ENCODE results near the gene SMPD3. TPM values are rescaled to one million over a fixed set of nuclear protein-coding genes. Genes with fewer than 3 reads are reported as not detected.
A peak's percentile ranks its signal among the peaks of the same experiment; 100 is the strongest.

Gene SMPD3
- total and polyA plus RNA-seq, 4 donors = 12.7 to 44.7 (median 29.3) TPM

- Histone ChIP-seq H3K27ac (ENCODE audit: low read depth, low read length) (no peak overlapping the region), H3K4me1 (ENCODE audit: control insufficient read depth, insufficient read depth, low read length) (peaks cover 75% of the 10 kb centered on the region), H3K9me3 (ENCODE audit: control insufficient read depth, insufficient read depth, low read length) (no peaks in the 10 kb centered on the region), H3K36me3 (ENCODE audit: control insufficient read depth, insufficient read depth, low read length) (peaks cover 80% of the 10 kb centered on the region), H3K27me3 (ENCODE audit: control insufficient read depth, insufficient read depth, low read length) (no peaks in the 10 kb centered on the region), H3K4me3 (ENCODE audit: low read depth, low read length) (no peak overlapping the region)
- WGBS (ENCODE audit: insufficient coverage) = 68% methylated on average over 19 of the region's 22 CpGs
- no peak for DNase-seq (ENCODE audit: low read depth in 4 of 6, low spot score in 6 of 6)
These were observed 84.4 kb downstream of the SMPD3 start for GRCh38 chr16:68363658-68364521.

GRCh38 chr16:68362947-68363657 is 85.2 kb downstream of the SMPD3 start:
- peak in 1 of 6 donors; percentile 16 for DNase-seq (ENCODE audit: low read depth in 4 of 6, low spot score in 6 of 6)
- 74% methylated on average over 17 of the region's 18 CpGs for WGBS (ENCODE audit: insufficient coverage)
- Histone ChIP-seq H3K27me3 (ENCODE audit: control insufficient read depth, insufficient read depth, low read length) (no peaks in the 10 kb centered on the region), H3K9me3 (ENCODE audit: control insufficient read depth, insufficient read depth, low read length) (no peaks in the 10 kb centered on the region), H3K4me3 (ENCODE audit: low read depth, low read length) (no peak overlapping the region), H3K27ac (ENCODE audit: low read depth, low read length) (no peak overlapping the region), H3K36me3 (ENCODE audit: control insufficient read depth, insufficient read depth, low read length) (peaks cover 81% of the 10 kb centered on the region), H3K4me1 (ENCODE audit: control insufficient read depth, insufficient read depth, low read length) (peaks cover 71% of the 10 kb centered on the region)

- Histone ChIP-seq H3K4me3 (ENCODE audit: low read depth, low read length) (no peak overlapping the region), H3K4me1 (ENCODE audit: control insufficient read depth, insufficient read depth, low read length) (peaks cover 64% of the 10 kb centered on the region), H3K27me3 (ENCODE audit: control insufficient read depth, insufficient read depth, low read length) (no peaks in the 10 kb centered on the region), H3K27ac (ENCODE audit: low read depth, low read length) (no peak overlapping the region), H3K9me3 (ENCODE audit: control insufficient read depth, insufficient read depth, low read length) (no peaks in the 10 kb centered on the region), H3K36me3 (ENCODE audit: control insufficient read depth, insufficient read depth, low read length) (peaks cover 82% of the 10 kb centered on the region)
- no peak for DNase-seq (ENCODE audit: low read depth in 4 of 6, low spot score in 6 of 6)
- WGBS (ENCODE audit: insufficient coverage) = 71% methylated on average over 4 of the region's 8 CpGs
These were observed 85.9 kb downstream of the SMPD3 start for GRCh38 chr16:68362262-68362913.

- peaks cover 61% of the 10 kb centered on the region for H3K4me1 ChIP-seq (ENCODE audit: control insufficient read depth, insufficient read depth, low read length)
- WGBS (ENCODE audit: insufficient coverage) = 60% methylated on average over 16 of the region's 16 CpGs
- H3K9me3 ChIP-seq (ENCODE audit: control insufficient read depth, insufficient read depth, low read length) = no peaks in the 10 kb centered on the region
- H3K27ac ChIP-seq (ENCODE audit: low read depth, low read length) = no peak overlapping the region
- H3K36me3 ChIP-seq (ENCODE audit: control insufficient read depth, insufficient read depth, low read length) = peaks cover 85% of the 10 kb centered on the region
- no peak for DNase-seq (ENCODE audit: low read depth in 4 of 6, low spot score in 6 of 6)
- no peak overlapping the region for H3K4me3 ChIP-seq (ENCODE audit: low read depth, low read length)
- no peaks in the 10 kb centered on the region for H3K27me3 ChIP-seq (ENCODE audit: control insufficient read depth, insufficient read depth, low read length)
These were observed 86.8 kb downstream of the SMPD3 start for GRCh38 chr16:68361485-68361884.

GRCh38 chr16:68360956-68361355 is 87.4 kb downstream of the SMPD3 start:
- DNase-seq (ENCODE audit: low read depth in 4 of 6, low spot score in 6 of 6) = peak in 1 of 6 donors; percentile 23
- H3K9me3 ChIP-seq (ENCODE audit: control insufficient read depth, insufficient read depth, low read length) = no peaks in the 10 kb centered on the region
- no peak overlapping the region for H3K27ac ChIP-seq (ENCODE audit: low read depth, low read length)
- no peaks in the 10 kb centered on the region for H3K27me3 ChIP-seq (ENCODE audit: control insufficient read depth, insufficient read depth, low read length)
- peaks cover 64% of the 10 kb centered on the region for H3K4me1 ChIP-seq (ENCODE audit: control insufficient read depth, insufficient read depth, low read length)
- no peak overlapping the region for H3K4me3 ChIP-seq (ENCODE audit: low read depth, low read length)
- WGBS (ENCODE audit: insufficient coverage) = 37% methylated on average over 6 of the region's 14 CpGs
- peaks cover 90% of the 10 kb centered on the region for H3K36me3 ChIP-seq (ENCODE audit: control insufficient read depth, insufficient read depth, low read length)

- peaks cover 94% of the 10 kb centered on the region for H3K36me3 ChIP-seq (ENCODE audit: control insufficient read depth, insufficient read depth, low read length)
- 88% methylated on average over 17 of the region's 18 CpGs for WGBS (ENCODE audit: insufficient coverage)
- no peak overlapping the region for H3K4me3 ChIP-seq (ENCODE audit: low read depth, low read length)
- no peak for DNase-seq (ENCODE audit: low read depth in 4 of 6, low spot score in 6 of 6)
- H3K9me3 ChIP-seq (ENCODE audit: control insufficient read depth, insufficient read depth, low read length) = no peaks in the 10 kb centered on the region
- peaks cover 64% of the 10 kb centered on the region for H3K4me1 ChIP-seq (ENCODE audit: control insufficient read depth, insufficient read depth, low read length)
- H3K27ac ChIP-seq (ENCODE audit: low read depth, low read length) = no peak overlapping the region
- no peaks in the 10 kb centered on the region for H3K27me3 ChIP-seq (ENCODE audit: control insufficient read depth, insufficient read depth, low read length)
These were observed 87.8 kb downstream of the SMPD3 start for GRCh38 chr16:68360547-68360946.

- Histone ChIP-seq H3K4me1 (ENCODE audit: control insufficient read depth, insufficient read depth, low read length) (peaks cover 57% of the 10 kb centered on the region), H3K27me3 (ENCODE audit: control insufficient read depth, insufficient read depth, low read length) (no peaks in the 10 kb centered on the region), H3K27ac (ENCODE audit: low read depth, low read length) (no peak overlapping the region), H3K36me3 (ENCODE audit: control insufficient read depth, insufficient read depth, low read length) (peaks cover 94% of the 10 kb centered on the region), H3K4me3 (ENCODE audit: low read depth, low read length) (no peak overlapping the region), H3K9me3 (ENCODE audit: control insufficient read depth, insufficient read depth, low read length) (no peaks in the 10 kb centered on the region)
- DNase-seq (ENCODE audit: low read depth in 4 of 6, low spot score in 6 of 6) = no peak
- WGBS (ENCODE audit: insufficient coverage) = 88% methylated on average over 19 of the region's 23 CpGs
These were observed 88.7 kb downstream of the SMPD3 start for GRCh38 chr16:68359398-68360191.

GRCh38 chr16:68358951-68359350 is 89.4 kb downstream of the SMPD3 start:
- Histone ChIP-seq H3K9me3 (ENCODE audit: control insufficient read depth, insufficient read depth, low read length) (no peaks in the 10 kb centered on the region), H3K36me3 (ENCODE audit: control insufficient read depth, insufficient read depth, low read length) (peaks cover 95% of the 10 kb centered on the region), H3K27ac (ENCODE audit: low read depth, low read length) (no peak overlapping the region), H3K4me1 (ENCODE audit: control insufficient read depth, insufficient read depth, low read length) (peaks cover 51% of the 10 kb centered on the region), H3K27me3 (ENCODE audit: control insufficient read depth, insufficient read depth, low read length) (no peaks in the 10 kb centered on the region), H3K4me3 (ENCODE audit: low read depth, low read length) (no peak overlapping the region)
- WGBS (ENCODE audit: insufficient coverage) = 95% methylated on average over 13 of the region's 13 CpGs
- DNase-seq (ENCODE audit: low read depth in 4 of 6, low spot score in 6 of 6) = no peak

- Histone ChIP-seq H3K9me3 (ENCODE audit: control insufficient read depth, insufficient read depth, low read length) (no peaks in the 10 kb centered on the region), H3K27me3 (ENCODE audit: control insufficient read depth, insufficient read depth, low read length) (no peaks in the 10 kb centered on the region), H3K4me3 (ENCODE audit: low read depth, low read length) (no peak overlapping the region), H3K27ac (ENCODE audit: low read depth, low read length) (no peak overlapping the region), H3K4me1 (ENCODE audit: control insufficient read depth, insufficient read depth, low read length) (peaks cover 42% of the 10 kb centered on the region), H3K36me3 (ENCODE audit: control insufficient read depth, insufficient read depth, low read length) (peaks cover 95% of the 10 kb centered on the region)
- WGBS (ENCODE audit: insufficient coverage) = 94% methylated on average over 10 of the region's 11 CpGs
- no peak for DNase-seq (ENCODE audit: low read depth in 4 of 6, low spot score in 6 of 6)
These were observed 90.4 kb downstream of the SMPD3 start for GRCh38 chr16:68357923-68358322.
